ENCODE data around the gene UACA. TPM values are rescaled to one million over a fixed set of nuclear protein-coding genes. Genes with fewer than 3 reads are reported as not detected.

UACA gene
- total and polyA plus RNA-seq, 2 of the 8 experiments (the other 6 are each of a cell fraction or from before 2014, with no cell fraction given) = 28.6 to 38.9 TPM

- Histone ChIP-seq H3K79me1 (ENCODE audit: low read depth, low read length) (no peaks in the 10 kb centered on the region), H2AK5ac (ENCODE audit: low read depth, low read length) (no peak overlapping the region), H4K8ac (ENCODE audit: extremely low read depth, insufficient read depth, low read length) (no peak overlapping the region), H2BK15ac (ENCODE audit: low read length) (no peak overlapping the region), H4K20me1 (replicated peaks in 1 of 2; ENCODE audit: control insufficient read depth in 1 of 2, insufficient read depth in 2 of 2, low read length in 2 of 2) (no peaks in the 10 kb centered on the region), H3K79me2 (ENCODE audit: control insufficient read depth in 1 of 2, insufficient read depth in 2 of 2, low read length in 2 of 2) (no peaks in the 10 kb centered on the region), H3K14ac (ENCODE audit: insufficient read length) (no peak overlapping the region), H4K5ac (ENCODE audit: insufficient read length, low read depth, low read length) (no peak overlapping the region), H3K27me3 (replicated peaks in 1 of 4; ENCODE audit: control insufficient read depth in 3 of 4, extremely low read depth in 1 of 4, insufficient read depth in 3 of 4, low read length in 3 of 4) (no peaks in the 10 kb centered on the region), H3K36me3 (ENCODE audit: control insufficient read depth in 2 of 4, insufficient read depth in 4 of 4, low read length in 3 of 4) (peaks cover 0 to 5% (median 0%) of the 10 kb centered on the region in 4 experiments; a peak in 1 of 8 replicates), H3K4me2 (ENCODE audit: insufficient read depth in 1 of 2, low read depth in 2 of 2, low read length in 2 of 2) (no peak overlapping the region), H3K23me2 (ENCODE audit: low read depth, low read length) (no peaks in the 10 kb centered on the region), H3K56ac (replicated peaks; ENCODE audit: insufficient read length, low read depth, low read length) (no peak overlapping the region), H3K27ac (ENCODE audit: low read depth, low read length) (no peak overlapping the region), H2BK12ac (ENCODE audit: low read depth, low read length) (no peak overlapping the region), H2AFZ (ENCODE audit: low read length) (no peak overlapping the region), H3K9ac (replicated peaks in 1 of 4; ENCODE audit: extremely low read depth in 1 of 4, low read depth in 3 of 4, low read length in 3 of 4) (no peak overlapping the region), H3K23ac (ENCODE audit: insufficient read length) (no peak overlapping the region), H2BK20ac (ENCODE audit: low read length) (no peak overlapping the region), H3K4ac (replicated peaks; ENCODE audit: insufficient read length, low read depth, low read length) (no peak overlapping the region), H3K4me3 (ENCODE audit: extremely low read depth in 1 of 4, insufficient read depth in 2 of 4, low read depth in 3 of 4, low read length in 4 of 4) (no peak overlapping the region), H2BK5ac (ENCODE audit: low read depth, low read length) (no peak overlapping the region), H3K18ac (ENCODE audit: extremely low read depth, low read length) (no peak overlapping the region), H3K9me3 (ENCODE audit: insufficient read depth in 2 of 2, low read depth in 1 of 2, low read length in 1 of 2) (no peaks in the 10 kb centered on the region), H4K91ac (replicated peaks; ENCODE audit: insufficient read length, low read length) (no peak overlapping the region), H3K4me1 (replicated peaks in 1 of 4; ENCODE audit: control insufficient read depth in 3 of 4, insufficient read depth in 4 of 4, low read length in 3 of 4) (no peaks in the 10 kb centered on the region), H2BK120ac (replicated peaks; ENCODE audit: low read depth, low read length) (no peak overlapping the region)
- CTCF ChIA-PET (ENCODE audit: partially characterized antibody) = interaction anchor here (0.8 to 6.6 kb wide), 11 partner anchors 11 to 194 kb away, joined by 3 to 43 read pairs (median 4); no protein-coding TSS in a partner anchor
- 84% methylated on average over 6 of the region's 6 CpGs; no CpG with 5 or more reads in 1 of the 2 experiments for WGBS, 2 experiments (ENCODE audit: extremely low coverage in 1 of 2, insufficient coverage in 1 of 2, insufficient read length in 1 of 2, insufficient replicate concordance in 2 of 2, low coverage in 1 of 2, low lambda C conversion rate in 2 of 2, missing lambda C conversion rate in 1 of 2)
- DNase-seq (ENCODE audit: low read depth in 1 of 2, low spot score in 2 of 2) (no peak), FAIRE-seq (no peak)
- POLR2A ChIA-PET (ENCODE audit: partially characterized antibody) = no interaction called here
- no peak for TF ChIP-seq RAD21 (IDR thresholded peaks at IDR 0.05 in 1 of 2, conservative IDR thresholded peaks at IDR 0.05 in 1 of 2; ENCODE audit: low read depth in 2 of 2, low read length in 2 of 2)
- TF ChIP-seq JUND (IDR thresholded peaks at IDR 0.05; ENCODE audit: low read length) = no peak
- no peak for TF ChIP-seq TBP (IDR thresholded peaks at IDR 0.05; ENCODE audit: low read depth, low read length)
- TF ChIP-seq NRF1 (IDR thresholded peaks at IDR 0.05; ENCODE audit: low read depth, low read length) = no peak
- no peak for TF ChIP-seq NANOG (IDR thresholded peaks at IDR 0.05; ENCODE audit: insufficient read depth, low read depth, low read length, poor library complexity, severe bottlenecking)
- TF ChIP-seq POLR2AphosphoS5 (IDR thresholded peaks at IDR 0.05; ENCODE audit: low read depth, low read length) = no peak
- no peak for TF ChIP-seq EZH2 (IDR thresholded peaks at IDR 0.05; ENCODE audit: low read depth, low read length, severe bottlenecking)
- TF ChIP-seq TEAD4 (IDR thresholded peaks at IDR 0.05; ENCODE audit: low read depth, low read length) = no peak
- no peak for TF ChIP-seq KDM1A (IDR thresholded peaks at IDR 0.05; ENCODE audit: borderline replicate concordance, low read length)
- TF ChIP-seq CHD2 (IDR thresholded peaks at IDR 0.05; ENCODE audit: low read length) = no peak
- TF ChIP-seq RBBP5 (IDR thresholded peaks at IDR 0.05; ENCODE audit: borderline replicate concordance, low read depth, low read length) = no peak
- TF ChIP-seq RFX5 (IDR thresholded peaks at IDR 0.05; ENCODE audit: borderline replicate concordance, low read depth, low read length) = no peak
- TF ChIP-seq YY1 (IDR thresholded peaks at IDR 0.05; ENCODE audit: low read depth, low read length) = no peak
- TF ChIP-seq HDAC2 (IDR thresholded peaks at IDR 0.05; ENCODE audit: borderline replicate concordance in 1 of 2, low read depth in 2 of 2, low read length in 2 of 2) = no peak
- TF ChIP-seq CEBPB (IDR thresholded peaks at IDR 0.05; ENCODE audit: low read depth, low read length) = no peak
These were observed 82.5 kb downstream of the UACA start for GRCh38 chr15:70680817-70681216.
